DMS79 treated with DMSO at 0.1 percent for 48 hours (cell line): ENCODE data around the gene TMEM141.
"Not testable (repeated sequence)": the region's sequence is repeated elsewhere in the genome, so short reads cannot be mapped to it uniquely, and the experiment has no call there.

Source experiments
- DNase-seq: peaks from one replicate; lab custom pipeline; 2025; lab: John Stamatoyannopoulos, UW

Gene TMEM141

DNA sequence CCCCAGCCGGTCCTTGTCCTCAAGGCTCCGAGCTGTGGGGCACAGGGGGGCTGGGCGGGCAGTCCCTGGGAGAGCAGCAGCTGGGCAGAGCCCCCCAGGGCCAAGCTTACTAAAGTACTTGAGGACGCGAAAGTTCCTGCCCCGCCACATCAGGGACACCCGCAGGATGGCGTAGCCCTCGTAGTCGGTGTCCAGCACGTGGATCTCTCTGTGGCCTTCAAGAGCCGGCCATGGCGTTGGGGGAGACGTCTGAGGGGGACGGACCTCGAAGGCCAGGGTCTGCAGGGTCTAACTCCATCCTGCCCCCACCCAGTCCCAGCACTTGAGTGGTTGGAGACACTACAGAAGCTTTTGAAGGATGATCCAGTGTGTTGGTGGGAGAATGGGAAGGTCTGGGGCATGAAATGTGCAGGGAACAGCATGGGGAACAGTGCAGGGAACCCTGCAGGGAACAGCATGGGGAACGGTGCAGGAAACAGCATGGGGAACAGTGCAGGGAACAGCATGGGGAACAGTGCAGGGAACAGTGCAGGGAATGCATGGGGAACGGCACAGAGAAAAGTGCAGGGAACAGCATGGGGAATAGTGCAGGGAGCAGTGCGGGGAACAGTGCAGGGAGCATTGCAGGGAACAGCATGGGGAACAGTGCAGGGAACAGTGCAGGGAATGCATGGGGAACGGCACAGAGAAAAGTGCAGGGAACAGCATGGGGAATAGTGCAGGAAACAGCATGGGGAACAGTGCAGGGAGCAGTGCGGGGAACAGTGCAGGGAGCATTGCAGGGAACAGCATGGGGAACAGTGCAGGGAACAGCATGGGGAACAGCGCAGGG is 35.6 kb upstream of the TMEM141 start:
- not testable (repeated sequence) for DNase-seq

DNA sequence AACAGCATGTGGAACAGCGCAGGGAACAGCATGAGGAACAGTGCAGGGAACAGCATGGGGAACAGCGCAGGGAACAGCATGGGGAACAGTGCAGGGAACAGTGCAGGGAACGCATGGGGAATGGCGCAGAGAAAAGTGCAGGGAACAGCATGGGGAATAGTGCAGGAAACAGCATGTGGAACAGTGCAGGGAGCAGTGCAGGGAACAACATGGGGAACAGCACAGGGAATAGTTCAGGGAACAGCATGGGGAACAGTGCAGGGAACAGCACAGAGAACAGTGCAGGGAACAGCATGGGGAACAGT is 35.1 kb upstream of the TMEM141 start:
- DNase-seq, result no peak

DNA sequence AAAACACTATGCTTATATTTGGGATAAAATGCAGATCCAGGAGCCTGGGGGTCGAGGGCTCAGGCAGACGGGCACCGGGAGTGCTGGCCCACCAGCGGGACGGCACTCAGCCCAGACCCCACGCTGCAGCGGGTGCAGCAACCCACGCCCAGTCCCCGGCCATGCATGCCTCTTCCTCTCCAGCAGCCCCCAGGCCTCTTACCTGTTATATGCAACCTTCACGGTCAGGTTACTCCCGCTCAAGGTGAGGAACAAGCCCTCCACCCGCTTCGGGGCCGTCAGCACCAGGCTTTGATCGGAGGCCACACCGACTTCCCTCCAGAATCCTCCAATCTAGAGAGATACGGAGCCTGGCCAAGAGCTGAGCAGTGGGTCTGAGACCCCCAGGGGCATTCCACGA is 34.3 kb upstream of the TMEM141 start:
- DNase-seq, result no peak

DNA sequence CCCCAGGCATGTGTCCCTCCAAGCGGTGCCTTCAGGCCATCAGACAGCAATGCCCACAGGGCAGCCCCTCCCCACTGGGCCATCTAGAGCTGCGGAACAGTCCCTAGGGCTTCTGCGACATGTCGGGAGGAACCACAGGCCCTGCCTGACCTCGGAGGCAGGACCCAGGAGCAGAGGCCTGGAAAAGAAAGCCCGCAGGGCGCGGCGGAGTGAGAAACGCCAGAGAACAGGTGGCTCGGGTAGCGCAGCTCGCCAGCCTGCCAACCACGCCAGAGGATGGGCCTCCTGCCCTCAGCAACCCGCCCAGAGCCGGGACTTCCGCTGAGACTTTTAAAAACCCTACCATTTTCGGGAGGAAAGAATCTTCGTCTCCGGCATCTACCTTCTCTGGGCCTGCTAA is 33.8 kb upstream of the TMEM141 start:
- no peak for DNase-seq

DNA sequence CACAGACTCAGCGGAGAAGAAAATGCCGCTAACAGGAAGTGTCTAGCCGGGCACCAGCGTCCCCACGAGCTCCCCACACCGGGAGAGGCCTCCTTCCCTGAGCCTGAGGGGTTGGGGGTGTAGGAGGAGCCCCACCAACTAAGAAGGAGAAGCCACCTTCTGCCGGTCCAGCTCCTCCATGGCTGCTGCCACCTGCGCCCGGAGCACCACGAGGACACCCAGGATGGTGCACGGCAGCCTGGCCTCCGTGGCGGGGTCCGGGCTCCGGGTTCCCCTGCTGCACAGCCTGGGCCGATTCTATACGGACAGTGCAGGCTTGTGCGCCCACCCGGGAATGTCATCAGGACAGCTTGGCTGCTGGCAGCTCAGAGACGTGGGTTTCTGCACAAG is 33.4 kb upstream of the TMEM141 start:
- no peak for DNase-seq

DNA sequence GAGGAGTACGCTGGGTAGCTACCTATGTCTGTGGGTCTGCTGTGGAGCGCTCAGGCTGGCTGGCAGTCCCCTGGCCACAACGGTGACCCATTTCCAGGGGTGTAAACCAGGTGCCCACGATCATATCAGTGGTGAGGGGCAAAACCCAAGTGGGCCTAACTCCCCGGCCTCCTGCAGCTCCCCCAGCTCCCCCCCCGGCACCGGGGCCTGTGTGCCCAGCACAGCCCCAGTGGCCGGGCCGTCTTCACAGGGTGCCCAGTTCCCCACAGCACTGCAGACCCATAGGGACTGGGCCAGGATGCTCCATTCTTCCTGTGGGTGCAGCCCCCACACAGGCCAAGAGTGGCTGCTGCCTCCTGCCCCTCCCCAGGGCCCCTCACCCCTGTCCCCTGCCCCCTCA is 32.1 kb upstream of the TMEM141 start:
- DNase-seq, result no peak

DNA sequence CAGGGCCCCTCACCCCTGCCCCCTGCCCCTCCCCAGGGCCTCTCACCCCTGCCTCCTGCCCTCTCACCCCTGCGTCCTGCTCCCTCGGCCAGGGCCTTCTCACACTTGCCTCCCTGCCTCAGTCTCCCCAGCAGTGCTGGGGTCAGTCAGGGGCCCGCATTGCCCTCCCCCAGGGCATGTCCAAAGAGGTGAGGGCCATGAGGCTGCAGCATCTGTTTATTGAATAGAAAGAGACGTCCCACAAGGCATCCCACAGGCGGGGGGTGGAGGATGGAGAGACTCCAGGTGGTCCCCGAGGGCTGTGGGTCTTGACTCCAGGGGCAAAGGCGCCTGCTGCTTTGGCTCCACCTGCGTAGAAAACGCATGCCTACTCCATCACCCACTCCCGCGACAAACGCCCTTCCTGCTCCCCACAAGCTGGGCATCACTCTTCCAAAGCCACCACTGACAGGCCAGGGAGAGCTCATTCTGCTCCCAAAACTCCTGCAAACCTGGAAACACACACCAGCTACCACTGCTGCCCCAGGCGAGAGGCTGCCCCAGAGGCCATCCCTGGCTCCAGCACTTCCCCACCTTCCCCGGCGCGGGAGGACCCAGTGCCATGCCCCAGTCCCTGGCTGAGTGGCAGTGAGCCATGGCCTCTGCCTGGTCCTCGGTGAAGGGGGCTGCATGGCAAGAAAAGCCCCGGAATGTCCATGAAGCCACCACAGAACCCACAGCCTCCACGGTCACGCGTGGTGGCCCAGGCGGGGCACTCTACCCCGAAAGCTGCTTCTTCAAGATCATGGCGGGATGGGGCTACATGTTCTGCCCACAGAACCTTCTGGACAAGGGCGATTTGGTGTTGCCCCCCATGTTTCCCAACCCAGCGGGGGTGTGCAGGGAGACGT is 31.5 kb upstream of the TMEM141 start:
- DNase-seq, result no peak

DNA sequence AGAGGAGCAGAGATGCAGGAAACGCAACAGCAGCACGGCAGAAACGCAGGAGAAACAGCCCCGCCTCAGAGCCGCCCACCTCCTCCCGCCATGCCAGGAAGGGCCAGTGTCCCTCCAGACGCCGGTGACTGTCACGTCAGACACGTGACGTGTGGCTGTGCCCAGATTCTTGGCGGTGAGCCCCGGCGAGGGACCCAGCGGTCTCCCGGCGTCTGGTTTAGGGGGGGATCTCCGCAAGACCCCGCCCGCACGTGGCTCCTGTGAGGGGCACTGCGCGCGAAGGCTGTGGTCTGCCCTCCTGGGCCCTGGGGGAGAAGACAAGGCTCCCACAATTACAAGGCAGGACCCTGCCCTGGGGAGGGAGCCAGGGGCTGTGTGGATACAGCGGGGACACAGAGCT is 30.7 kb upstream of the TMEM141 start:
- no peak for DNase-seq

DNA sequence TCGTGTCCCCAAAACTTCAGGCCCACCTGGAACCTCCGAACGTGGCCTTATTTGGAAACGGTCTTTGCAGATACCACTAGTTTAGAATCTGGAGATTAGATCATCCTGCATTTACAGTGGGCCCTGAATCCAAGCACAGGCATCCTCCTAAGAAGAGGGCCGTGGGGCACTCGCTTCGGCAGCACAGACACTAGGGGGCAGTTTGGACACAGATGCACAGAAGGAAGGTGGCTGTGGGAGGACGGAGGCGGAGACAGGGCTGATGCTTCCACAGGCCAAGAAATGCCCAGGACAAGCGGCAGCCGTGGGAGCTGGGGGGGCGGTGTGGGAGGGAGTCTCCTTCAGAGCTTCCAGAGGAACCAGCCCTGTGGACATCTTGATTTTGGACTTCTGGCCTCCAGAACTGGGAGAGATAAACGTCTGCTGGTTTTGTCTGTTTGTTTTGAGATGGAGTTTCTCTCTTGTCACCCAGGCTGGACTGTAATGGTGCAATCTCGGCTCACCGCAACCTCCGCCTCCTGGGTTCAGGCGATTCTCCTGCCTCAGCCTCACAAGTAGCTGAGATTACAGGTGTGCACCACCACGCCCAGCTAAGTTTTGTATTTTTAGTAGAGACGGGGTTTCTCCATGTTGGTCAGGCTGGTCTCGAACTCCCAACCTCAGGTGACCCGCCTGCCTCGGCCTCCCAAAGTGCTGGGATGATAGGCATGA is 30.2 kb upstream of the TMEM141 start:
- DNase-seq, result not testable (repeated sequence)

DNA sequence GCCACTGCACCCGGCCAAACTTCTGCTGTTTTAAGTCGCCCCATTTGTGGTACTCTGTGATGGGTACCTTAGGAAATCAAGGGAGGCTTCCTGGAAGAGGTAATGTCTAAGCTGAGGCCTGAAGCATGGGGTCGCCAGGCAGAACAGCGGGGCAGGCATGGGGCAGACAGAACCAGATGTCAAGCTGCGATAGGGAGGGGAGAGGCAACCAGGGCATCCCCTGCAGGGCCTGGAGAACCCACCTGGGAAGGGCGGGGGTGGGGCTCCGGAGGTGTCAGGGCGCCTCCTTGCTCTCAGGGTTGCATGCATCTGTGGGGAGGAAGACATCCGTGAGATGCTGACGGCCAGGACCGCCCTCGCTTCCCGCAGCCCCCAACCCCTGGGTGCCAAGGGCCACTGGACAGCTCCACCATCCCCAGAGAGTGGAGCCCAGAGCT is 29.6 kb upstream of the TMEM141 start:
- DNase-seq, result no peak

DNA sequence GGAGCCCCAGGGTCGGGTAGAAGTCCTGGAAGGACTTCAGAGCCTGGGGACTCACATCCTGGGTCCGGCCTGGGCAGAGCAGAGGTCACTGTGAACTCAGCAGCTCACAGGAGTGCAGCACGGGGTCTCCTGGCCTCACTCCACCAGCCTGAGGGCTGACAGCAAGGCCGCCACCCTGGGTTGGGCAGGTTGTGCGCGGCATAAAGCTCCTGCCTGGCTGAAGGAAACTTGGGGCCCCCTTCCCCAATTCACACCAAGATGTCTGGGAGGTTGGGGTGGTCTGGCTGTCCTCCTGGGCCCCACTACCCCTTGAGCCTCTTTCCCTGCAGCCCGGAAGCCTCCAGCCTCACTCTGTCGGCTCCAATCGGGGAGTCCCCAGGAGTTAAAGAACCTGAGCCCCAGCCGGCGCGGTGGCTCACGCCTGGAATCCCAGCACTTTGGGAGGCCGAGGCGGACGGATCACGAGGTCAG is 28.9 kb upstream of the TMEM141 start:
- DNase-seq, result no peak

DNA sequence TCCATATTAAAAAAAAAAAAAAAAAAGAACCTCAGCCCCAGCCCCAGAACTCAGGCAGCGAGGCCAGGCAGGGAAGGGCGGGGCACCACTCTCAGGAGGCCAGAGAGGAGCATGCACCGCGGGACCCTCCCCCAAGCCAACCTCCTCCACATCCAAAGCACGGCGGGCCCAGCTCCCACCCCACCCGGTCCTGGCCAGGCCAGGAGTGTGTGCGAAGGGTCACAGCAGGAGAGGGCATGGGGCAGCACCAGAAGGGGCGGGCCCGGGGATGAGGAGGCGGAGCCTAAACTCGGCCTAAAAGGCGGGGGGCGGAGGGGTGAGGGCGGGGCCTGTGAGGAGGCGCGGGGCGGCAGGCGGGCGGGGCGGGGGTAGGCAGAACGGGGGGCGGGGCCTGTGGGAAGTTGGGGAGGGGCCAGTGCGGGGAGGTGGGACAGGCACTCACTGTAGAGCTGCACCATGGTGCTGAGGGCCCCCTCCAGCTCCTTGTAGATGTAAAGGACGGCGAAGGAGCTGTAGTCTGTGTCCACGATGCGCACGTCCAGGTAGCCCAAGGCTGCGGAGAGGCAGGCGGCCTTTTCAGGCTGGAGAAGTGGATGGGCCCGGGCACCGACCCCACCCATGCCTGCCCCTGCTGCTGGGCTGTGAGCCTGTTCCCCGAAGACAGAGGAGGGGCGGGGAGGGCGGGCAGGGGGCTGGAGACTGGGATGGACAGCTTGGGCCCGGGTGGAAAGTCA is 28.1 kb upstream of the TMEM141 start:
- no peak for DNase-seq

DNA sequence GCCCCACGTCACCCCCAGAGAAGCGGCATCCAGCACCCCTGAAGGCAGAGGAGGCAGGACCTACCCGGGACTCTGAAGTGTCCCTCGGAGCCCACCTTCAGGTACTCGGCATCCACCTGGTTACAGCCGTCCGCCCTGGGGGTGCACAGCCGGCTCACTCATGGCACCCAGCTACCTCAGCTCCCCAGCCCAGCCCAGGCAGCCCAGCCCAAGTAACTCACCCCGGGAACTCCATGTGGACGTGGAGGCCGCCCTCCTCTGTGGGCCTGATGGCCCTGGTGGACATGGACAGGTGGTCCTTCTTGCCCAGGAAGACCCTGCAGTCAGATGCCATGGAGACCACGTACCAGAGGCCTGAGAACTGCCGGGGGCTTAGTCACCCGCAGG is 27.5 kb upstream of the TMEM141 start:
- DNase-seq, result no peak

DNA sequence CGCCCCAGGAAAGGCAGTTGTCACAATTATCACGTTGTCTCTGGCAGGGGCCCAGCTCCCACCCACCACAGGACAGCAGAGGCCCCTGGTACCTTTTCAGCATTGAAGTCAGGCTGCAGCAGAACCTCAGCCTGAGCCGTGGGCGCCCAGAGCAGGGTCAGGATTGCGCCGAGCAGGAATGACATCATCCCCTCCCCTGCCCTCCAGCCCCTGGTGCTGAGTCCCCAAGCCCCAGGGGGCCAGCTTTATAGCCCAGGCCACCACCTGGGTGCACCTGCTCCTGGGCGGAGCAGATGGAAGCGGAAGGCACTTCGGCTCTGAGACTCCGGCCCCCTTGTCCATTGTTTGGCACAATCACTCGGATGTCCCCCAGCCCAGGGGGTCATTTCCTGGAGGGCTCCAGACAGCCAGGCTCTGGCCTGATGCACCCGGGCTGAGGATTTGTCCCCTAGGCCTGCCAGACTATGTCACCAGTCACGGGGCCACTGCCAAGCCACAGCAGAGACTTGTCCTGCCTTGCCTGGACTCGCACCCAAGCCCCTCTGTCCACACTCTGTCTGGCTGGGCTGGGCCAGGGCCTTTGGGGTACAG is 26.7 kb upstream of the TMEM141 start, which contains the start of gene LCN15:
LCN15 (minus strand) TSS at position 218 of the 591 bp plus-strand sequence; CDS start at position 188, 30 bp downstream.
- no peak for DNase-seq

DNA sequence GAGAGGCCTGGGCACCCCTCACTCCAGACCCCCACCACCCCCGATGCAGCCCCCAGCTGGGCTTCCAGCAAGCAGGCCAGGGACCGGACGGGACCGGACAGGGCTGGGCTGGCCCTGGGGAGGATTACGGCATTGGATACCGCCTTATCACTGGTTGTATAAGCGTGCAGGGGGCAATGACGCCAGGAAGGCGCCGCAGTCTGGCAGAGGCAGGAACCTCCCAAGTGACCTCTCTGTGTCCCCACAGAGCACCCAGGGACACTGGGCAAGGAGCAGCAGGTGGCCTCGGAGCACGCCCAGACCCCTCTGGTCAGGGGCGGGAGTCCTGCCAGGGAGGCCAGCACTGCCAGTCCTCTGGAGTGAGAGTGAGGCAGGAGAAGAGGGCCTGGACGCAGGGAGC is 26.1 kb upstream of the TMEM141 start:
- no peak for DNase-seq

DNA sequence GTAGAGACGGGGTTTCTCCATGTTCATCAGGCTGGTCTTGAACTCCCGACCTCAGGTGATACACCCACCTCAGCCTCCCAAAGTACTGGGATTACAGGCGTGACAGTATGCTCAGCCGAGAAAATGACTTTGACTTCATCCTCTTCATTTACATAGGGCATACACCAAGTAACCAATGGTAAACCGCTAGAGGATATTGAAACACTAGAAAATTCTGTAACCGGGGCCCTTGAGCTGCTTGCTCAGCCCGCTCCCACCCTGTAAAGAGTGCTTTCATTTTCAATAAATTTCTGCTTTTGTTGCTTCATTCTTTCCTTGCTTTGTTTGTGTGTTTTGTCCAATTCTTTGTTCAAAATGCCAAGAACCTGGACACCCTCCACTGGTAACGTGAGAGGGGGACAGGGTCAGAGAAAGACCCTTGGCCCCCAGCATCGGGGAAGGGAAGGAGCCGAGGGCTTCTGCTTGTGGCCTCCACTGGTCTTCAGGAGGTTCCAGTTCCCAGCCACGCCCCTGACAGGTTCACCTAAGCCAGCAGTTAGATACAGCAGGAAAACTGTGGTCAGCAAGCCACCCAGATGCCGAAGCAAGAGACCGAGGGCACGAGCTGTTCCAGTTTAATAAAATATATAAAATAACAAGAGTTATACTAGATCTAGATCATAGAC is 25.3 kb upstream of the TMEM141 start:
- DNase-seq, result not testable (repeated sequence)

DNA sequence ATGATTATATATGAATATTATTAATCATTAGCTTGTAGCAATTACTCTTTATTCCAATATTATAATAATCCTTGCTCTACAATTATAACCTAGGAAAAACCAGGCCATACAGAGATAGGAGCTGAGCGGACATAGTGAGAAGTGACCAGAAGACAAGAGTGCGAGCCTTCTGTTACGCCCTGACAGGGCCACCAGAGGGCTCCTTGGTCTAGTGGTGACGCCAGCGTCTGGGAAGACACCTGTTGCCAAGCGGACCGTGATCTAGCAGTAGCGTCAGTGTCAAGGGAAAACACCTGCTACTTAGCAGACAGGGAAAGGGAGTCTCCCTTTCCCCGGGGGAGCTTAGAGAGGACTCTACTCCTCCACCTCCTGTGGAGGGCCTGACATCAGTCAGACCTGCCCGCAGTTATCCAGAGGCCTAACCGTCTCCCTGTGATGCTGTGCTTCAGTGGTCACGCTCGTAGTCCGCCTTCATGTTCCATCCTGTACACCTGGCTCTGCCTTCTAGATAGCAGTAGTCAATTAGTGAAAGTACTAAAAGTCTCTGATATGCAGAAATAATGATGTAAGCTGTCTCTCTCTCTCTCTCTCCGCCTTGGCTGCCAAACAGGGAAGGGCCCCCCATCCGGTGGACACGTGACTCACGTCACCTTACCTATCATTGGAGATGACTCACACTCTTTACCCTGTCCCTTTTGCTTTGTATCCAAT is 24.6 kb upstream of the TMEM141 start:
- DNase-seq, result peak; percentile 47

DNA sequence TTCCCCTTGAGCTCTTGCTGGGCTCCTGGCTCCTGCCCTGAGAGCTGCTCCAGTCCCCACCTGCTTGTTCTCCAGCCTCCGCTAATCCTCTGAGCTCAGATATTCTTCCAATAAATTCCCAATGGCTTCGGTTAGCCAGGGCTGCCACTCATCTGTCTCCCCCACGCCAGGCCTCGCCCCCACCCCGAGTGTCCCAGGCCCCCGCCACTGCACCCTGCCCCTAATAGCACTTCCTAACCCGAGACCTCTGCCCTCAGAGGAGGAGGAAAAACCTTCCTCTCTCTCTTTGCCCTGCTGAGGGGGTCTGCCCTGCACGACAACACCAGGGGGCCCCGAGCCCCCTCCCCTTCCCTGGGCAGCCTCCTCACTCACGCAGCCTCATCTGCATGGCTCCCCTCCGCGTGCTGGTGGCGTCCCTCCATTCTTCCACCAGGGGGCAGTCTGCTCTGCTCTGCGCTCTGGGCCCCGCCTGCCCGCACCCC is 21.4 kb upstream of the TMEM141 start:
- DNase-seq, result no peak

DNA sequence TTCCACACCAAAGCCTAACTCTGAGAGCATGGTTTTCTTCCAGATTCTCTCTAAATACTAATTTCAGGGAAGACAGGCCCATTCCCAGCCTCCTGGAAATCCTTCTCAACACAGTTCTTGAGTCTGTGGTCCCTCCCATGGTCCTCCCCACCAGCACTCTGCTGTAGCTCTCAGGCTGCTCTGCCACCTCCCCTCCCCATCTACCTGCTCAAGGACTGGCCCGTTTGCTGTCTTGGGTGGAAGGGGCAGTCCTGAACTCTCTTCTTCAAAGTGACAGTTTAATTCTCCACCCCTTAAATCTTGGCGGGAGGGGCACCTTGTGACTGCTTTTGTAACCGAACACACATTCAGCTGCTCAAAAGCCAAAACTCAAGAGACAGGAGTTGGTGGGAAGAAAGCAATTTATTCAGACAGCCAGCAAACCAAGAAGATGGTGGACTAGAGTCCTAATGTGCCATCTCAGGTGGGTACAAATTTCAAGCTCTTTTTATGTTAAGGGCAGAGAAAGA is 19.2 kb upstream of the TMEM141 start:
- no peak for DNase-seq
